Skeletal muscle tissue (tissue), 4 donors: ENCODE data around the gene HEATR1. TPM values are rescaled to one million over a fixed set of nuclear protein-coding genes. Genes with fewer than 3 reads are reported as not detected.
"Not testable (repeated sequence)": the region's sequence is repeated elsewhere in the genome, so short reads cannot be mapped to it uniquely, and the experiment has no call there.

Source experiments
- H3K27ac ChIP-seq: one replicate; pipeline ENCODE4 v1.7.0; 2013; ENCODE audit warnings: mild to moderate bottlenecking, low read depth, low read length, inconsistent platforms
- H3K27me3 ChIP-seq, 3 donors: one replicate each; pipeline ENCODE4 v1.7.0; 2013; ENCODE audit warnings: low read length in 3 of 3; ENCODE audit not compliant: control insufficient read depth in 3 of 3, insufficient read depth in 3 of 3
- H3K36me3 ChIP-seq, 3 donors: one replicate each; pipeline ENCODE4 v1.7.0; 2013; ENCODE audit warnings: low read length in 3 of 3; ENCODE audit not compliant: control insufficient read depth in 3 of 3, insufficient read depth in 3 of 3
- H3K4me1 ChIP-seq, 3 donors: one replicate each; pipeline ENCODE4 v1.7.0; 2013; ENCODE audit warnings: low read length in 3 of 3, mild to moderate bottlenecking in 3 of 3; ENCODE audit not compliant: control insufficient read depth in 3 of 3, insufficient read depth in 3 of 3
- H3K4me3 ChIP-seq, 3 donors: one replicate each; pipeline ENCODE4 v1.7.0; 2013; ENCODE audit warnings: low read length in 3 of 3
- H3K9ac ChIP-seq, 3 donors: one replicate each; pipeline ENCODE4 v1.7.0; 2013; ENCODE audit warnings: low read length in 3 of 3, mild to moderate bottlenecking in 3 of 3, moderate library complexity in 2 of 3, low read depth in 1 of 3
- H3K9me3 ChIP-seq, 3 donors: one replicate each; pipeline ENCODE4 v1.7.0; 2013; ENCODE audit warnings: low read length in 3 of 3; ENCODE audit not compliant: control insufficient read depth in 3 of 3
- total RNA-seq: library from RNA; depleted of rRNA; stranded (reverse); fragments of >200 nt; gene quantifications from one replicate; pipeline ENCODE4 v1.2.3, GENCODE V29; 2014
- donor health status: Osteomylitis.

HEATR1 gene
- total RNA-seq, 1 donor from 2014 or later, result 34.4 TPM

- Histone ChIP-seq H3K4me3 (no peak overlapping the region), H3K36me3 (peaks cover 3 to 44% (median 44%) of the 10 kb centered on the region in 3 donors)
These were observed 14.8 kb downstream of the HEATR1 start for GRCh38 chr1:236589531-236589930.

GRCh38 chr1:236581528-236581927 is 22.8 kb downstream of the HEATR1 start:
- peaks cover 2 to 48% (median 24%) of the 10 kb centered on the region in 3 donors for H3K36me3 ChIP-seq
- H3K4me1 ChIP-seq, result no peaks in the 10 kb centered on the region
- H3K9ac ChIP-seq, result no peak overlapping the region
- no peak overlapping the region for H3K4me3 ChIP-seq
- H3K27me3 ChIP-seq, result no peaks in the 10 kb centered on the region
- no peak overlapping the region for H3K27ac ChIP-seq
- H3K9me3 ChIP-seq, result no peaks in the 10 kb centered on the region

More at GRCh38 chr1:236589531-236589930, 14.8 kb downstream of the HEATR1 start:
- Histone ChIP-seq H3K27me3 (no peaks in the 10 kb centered on the region), H3K4me1 (no peaks in the 10 kb centered on the region), H3K9ac (no peak overlapping the region), H3K9me3 (no peaks in the 10 kb centered on the region), H3K27ac (no peak overlapping the region)

- H3K36me3 ChIP-seq, result peaks cover 2 to 51% (median 21%) of the 10 kb centered on the region in 3 donors
- H3K4me3 ChIP-seq, H3K9me3 ChIP-seq, H3K27ac ChIP-seq, H3K4me1 ChIP-seq, H3K27me3 ChIP-seq, H3K9ac ChIP-seq: not testable (repeated sequence)
These were observed 23.9 kb downstream of the HEATR1 start for GRCh38 chr1:236580404-236580803.

- Histone ChIP-seq H3K9ac (no peak overlapping the region), H3K36me3 (peaks cover 2 to 48% (median 20%) of the 10 kb centered on the region in 3 donors), H3K9me3 (no peaks in the 10 kb centered on the region), H3K4me1 (no peaks in the 10 kb centered on the region), H3K27ac (no peak overlapping the region), H3K27me3 (no peaks in the 10 kb centered on the region), H3K4me3 (no peak overlapping the region)
These were observed 25.7 kb downstream of the HEATR1 start for GRCh38 chr1:236578661-236579060.

GRCh38 chr1:236577041-236577440 is 27.3 kb downstream of the HEATR1 start:
- H3K9me3 ChIP-seq, H3K4me3 ChIP-seq, H3K9ac ChIP-seq, H3K27ac ChIP-seq, H3K4me1 ChIP-seq, H3K27me3 ChIP-seq: not testable (repeated sequence)
- H3K36me3 ChIP-seq, result peaks cover 4 to 57% (median 25%) of the 10 kb centered on the region in 3 donors

GRCh38 chr1:236576004-236576403 is 28.3 kb downstream of the HEATR1 start:
- H3K27ac ChIP-seq, result no peak overlapping the region
- H3K36me3 ChIP-seq, result peaks cover 4 to 60% (median 30%) of the 10 kb centered on the region in 3 donors
- no peaks in the 10 kb centered on the region for H3K27me3 ChIP-seq
- no peak overlapping the region for H3K9ac ChIP-seq
- H3K4me1 ChIP-seq, result no peaks in the 10 kb centered on the region
- no peak overlapping the region for H3K4me3 ChIP-seq
- H3K9me3 ChIP-seq, result no peaks in the 10 kb centered on the region

- Histone ChIP-seq H3K9me3 (no peaks in the 10 kb centered on the region), H3K36me3 (peaks cover 4 to 63% (median 32%) of the 10 kb centered on the region in 3 donors), H3K9ac (no peak overlapping the region), H3K4me3 (no peak overlapping the region), H3K27ac (no peak overlapping the region), H3K4me1 (no peaks in the 10 kb centered on the region), H3K27me3 (no peaks in the 10 kb centered on the region)
These were observed 28.8 kb downstream of the HEATR1 start for GRCh38 chr1:236575523-236575922.

GRCh38 chr1:236568285-236568894 is 35.9 kb downstream of the HEATR1 start:
- no peak overlapping the region for H3K27ac ChIP-seq
- H3K4me3 ChIP-seq, result no peak overlapping the region
- H3K9ac ChIP-seq, result no peak overlapping the region
- no peaks in the 10 kb centered on the region for H3K4me1 ChIP-seq
- no peaks in the 10 kb centered on the region for H3K27me3 ChIP-seq
- no peaks in the 10 kb centered on the region for H3K9me3 ChIP-seq
- peaks cover 34 to 84% (median 75%) of the 10 kb centered on the region in 3 donors for H3K36me3 ChIP-seq

- Histone ChIP-seq H3K4me1 (no peaks in the 10 kb centered on the region), H3K27me3 (no peaks in the 10 kb centered on the region), H3K27ac (no peak overlapping the region), H3K9me3 (no peaks in the 10 kb centered on the region), H3K36me3 (peaks cover 31 to 83% (median 53%) of the 10 kb centered on the region in 3 donors), H3K9ac (no peak overlapping the region), H3K4me3 (no peak overlapping the region)
These were observed 38.8 kb downstream of the HEATR1 start for GRCh38 chr1:236565530-236565929.

GRCh38 chr1:236561976-236562375 is 42.3 kb downstream of the HEATR1 start:
- no peak overlapping the region for H3K27ac ChIP-seq

More at GRCh38 chr1:236561976-236562375, 42.3 kb downstream of the HEATR1 start:
- no peak overlapping the region for H3K9ac ChIP-seq
- H3K27me3 ChIP-seq, result no peaks in the 10 kb centered on the region
- no peak overlapping the region for H3K4me3 ChIP-seq
- H3K9me3 ChIP-seq, result no peaks in the 10 kb centered on the region
- H3K4me1 ChIP-seq, result no peaks in the 10 kb centered on the region
- H3K36me3 ChIP-seq, result peaks cover 35 to 86% (median 61%) of the 10 kb centered on the region in 3 donors
